HCT116 (cell line): ENCODE data around the gene SLAMF7. TPM values are rescaled to one million over a fixed set of nuclear protein-coding genes. Genes with fewer than 3 reads are reported as not detected.

Experiments
- ATAC-seq: fragments of 200-7000 bp; cut with Tn5 transposase; 2 replicates; pipeline ENCODE4 v1.9.1; 2020; ENCODE audit warnings: mild to moderate bottlenecking, moderate library complexity
- BruUV-seq: library from RNA; stranded (reverse); fragments of 400-500 nt; replicated peaks from 2 replicates; lab custom pipeline; 2021; lab: Mats Ljungman, UMichigan
- CTCF ChIA-PET: fragments of 300-600 bp; sonication (Branson Sonifier 250); formaldehyde crosslinking; loops from one replicate; lab custom pipeline; 2021; ENCODE audit warnings: antibody characterized with exemption; lab: Charles Lee
- POLR2A ChIA-PET: fragments of 300-600, 350-600 bp; sonication (Branson Sonifier 250); formaldehyde crosslinking; loops from one replicate; lab custom pipeline; 2021; ENCODE audit warnings: antibody characterized with exemption; lab: Charles Lee
- RAD21 ChIA-PET, 2 experiments: fragments of 300-600 bp; sonication (Branson Sonifier 250); formaldehyde crosslinking; loops; one replicate each; lab custom pipeline; 2023; ENCODE audit warnings: low total read pairs in 2 of 2; ENCODE audit not compliant: uncharacterized antibody in 2 of 2, unreplicated experiment in 2 of 2, low non-redundant PET in 1 of 2; lab: Charles Lee
- DNase-seq: peaks from one replicate; pipeline ENCODE4 v3.0.0-alpha.2; 2010; ENCODE audit warnings: low read depth, low spot score
- H2AFZ ChIP-seq: fragments of 200-600 bp; shearing (Covaris generic), sonication (generic); 2 replicates; pipeline ENCODE4 v1.6.1; 2017; ENCODE audit warnings: low read depth, mixed run types, mixed read lengths, antibody characterized with exemption, low read length; ENCODE audit not compliant: poor library complexity, severe bottlenecking
- H3K27ac ChIP-seq: 2 replicates; pipeline ENCODE4 v1.5.1; 2012; ENCODE audit warnings: low read depth, low read length
- H3K27me3 ChIP-seq: fragments of 200-600 bp; sonication (generic); 2 replicates; pipeline ENCODE4 v1.6.1; 2016; ENCODE audit warnings: mixed run types, low read length, mixed read lengths; ENCODE audit not compliant: insufficient read depth
- H3K36me3 ChIP-seq, 2 experiments: fragments of 200-500 bp in 1 of 2; fragments of 200-600 bp in 1 of 2; sonication (Bioruptor generic) in 1 of 2; sonication (generic) in 1 of 2; 2 replicates each; pipeline versions ENCODE4 v1.5.1 to v1.6.1; 2014 to 2016; ENCODE audit warnings: low read length in 2 of 2, inconsistent platforms in 1 of 2, mixed read lengths in 1 of 2, mixed run types in 1 of 2; ENCODE audit not compliant: insufficient read depth in 2 of 2, control insufficient read depth in 1 of 2
- H3K4me1 ChIP-seq, 2 experiments: fragments of 200-600 bp in 1 of 2; sonication (generic) in 1 of 2; 2 replicates each; pipeline versions ENCODE4 v1.5.1 to v1.6.1; 2012 to 2017; ENCODE audit warnings: low read length in 2 of 2, inconsistent platforms in 1 of 2, mild to moderate bottlenecking in 1 of 2, mixed read lengths in 1 of 2, mixed run types in 1 of 2, moderate library complexity in 1 of 2; ENCODE audit not compliant: insufficient read depth in 2 of 2, control insufficient read depth in 1 of 2
- H3K4me2 ChIP-seq: fragments of 200-600 bp; sonication (generic); 2 replicates; pipeline ENCODE4 v1.6.1; 2017; ENCODE audit warnings: mixed run types, low read length, mixed read lengths
- H3K4me3 ChIP-seq, 2 experiments: fragments of 200-600 bp in 1 of 2; sonication (generic) in 1 of 2; replicated peaks in 1 of 2; 2 replicates each; pipeline ENCODE4 v1.5.1; 2011 to 2016; ENCODE audit warnings: low read length in 2 of 2, control low read depth in 1 of 2, low read depth in 1 of 2, mild to moderate bottlenecking in 1 of 2, mixed read lengths in 1 of 2, mixed run types in 1 of 2
- H3K79me2 ChIP-seq: fragments of 200-600 bp; sonication (generic); 2 replicates; pipeline ENCODE4 v1.6.1; 2017; ENCODE audit warnings: mild to moderate bottlenecking, mixed run types, low read length, moderate library complexity, mixed read lengths; ENCODE audit not compliant: insufficient read depth
- H3K9ac ChIP-seq: fragments of 200-600 bp; sonication (generic); 2 replicates; pipeline ENCODE4 v1.6.1; 2016; ENCODE audit warnings: low read length, mixed read lengths
- H3K9me2 ChIP-seq: fragments of 200-600 bp; sonication (generic), shearing (Covaris generic); 2 replicates; pipeline ENCODE4 v1.6.1; 2017; ENCODE audit warnings: mixed run types, mild to moderate bottlenecking, moderate library complexity; ENCODE audit not compliant: insufficient read depth
- H3K9me3 ChIP-seq, 2 experiments: fragments of 200-500 bp in 1 of 2; fragments of 200-600 bp in 1 of 2; sonication (Bioruptor generic) in 1 of 2; sonication (generic) in 1 of 2; 2 replicates each; pipeline ENCODE4 v1.6.1; 2014 to 2017; ENCODE audit warnings: low read length in 2 of 2, mixed read lengths in 2 of 2, inconsistent platforms in 1 of 2, low read depth in 1 of 2, mild to moderate bottlenecking in 1 of 2, mixed run types in 1 of 2, moderate library complexity in 1 of 2; ENCODE audit not compliant: control insufficient read depth in 1 of 2, insufficient read depth in 1 of 2
- H4K20me1 ChIP-seq: fragments of 200-600 bp; sonication (generic), shearing (Covaris generic); 2 replicates; pipeline ENCODE4 v1.6.1; 2017; ENCODE audit warnings: mixed run types, mild to moderate bottlenecking, moderate library complexity; ENCODE audit not compliant: insufficient read depth
- CBX3 ChIP-seq: IDR thresholded peaks from 2 replicates; pipeline ENCODE4 v1.6.1; 2012; ENCODE audit warnings: low read depth
- EGR1 ChIP-seq: IDR thresholded peaks from 2 replicates; pipeline ENCODE4 v1.6.1; 2012; ENCODE audit warnings: low read depth
- EZH2 ChIP-seq: fragments of 200-600 bp; sonication (generic); IDR thresholded peaks from 2 replicates; pipeline ENCODE4 v1.6.1; 2017; ENCODE audit warnings: antibody characterized with exemption, mixed run types
- EZH2phosphoT487 ChIP-seq: fragments of 200-600 bp; IDR thresholded peaks from 2 replicates; pipeline ENCODE4 v1.6.1; 2018; ENCODE audit warnings: antibody characterized with exemption, borderline replicate concordance
- FOSL1 ChIP-seq: IDR thresholded peaks from 2 replicates; pipeline ENCODE4 v1.6.1; 2012; ENCODE audit warnings: low read depth
- JUND ChIP-seq: IDR thresholded peaks from 2 replicates; pipeline ENCODE4 v1.6.1; 2012
- POLR2A ChIP-seq: IDR thresholded peaks from 2 replicates; pipeline ENCODE4 v1.7.0; 2011; ENCODE audit warnings: borderline replicate concordance; ENCODE audit not compliant: insufficient read depth, insufficient read length; ENCODE audit errors: extremely low read depth
- POLR2AphosphoS5 ChIP-seq: IDR thresholded peaks from 2 replicates; pipeline ENCODE4 v1.6.1; 2011; ENCODE audit warnings: mild to moderate bottlenecking, low read depth, low read length, moderate library complexity
- RAD21 ChIP-seq: IDR thresholded peaks from 2 replicates; pipeline ENCODE4 v1.6.1; 2012; ENCODE audit warnings: low read depth, mild to moderate bottlenecking
- SIN3A ChIP-seq: IDR thresholded peaks from 2 replicates; pipeline ENCODE4 v1.6.1; 2012; ENCODE audit warnings: low read depth
- SP1 ChIP-seq: IDR thresholded peaks from 2 replicates; pipeline ENCODE4 v1.6.1; 2012; ENCODE audit warnings: low read depth
- TCF7L2 ChIP-seq: IDR thresholded peaks from 2 replicates; pipeline ENCODE4 v1.7.0; 2011; ENCODE audit warnings: borderline replicate concordance, inconsistent platforms; ENCODE audit not compliant: insufficient read depth, insufficient read length; ENCODE audit errors: extremely low read depth
- YY1 ChIP-seq: IDR thresholded peaks from 2 replicates; pipeline ENCODE4 v1.6.1; 2011; ENCODE audit warnings: low read length, low read depth, moderate library complexity, mild to moderate bottlenecking; ENCODE audit not compliant: insufficient replicate concordance; ENCODE audit errors: extremely low read depth
- ZFX ChIP-seq: fragments of 450-650 bp; IDR thresholded peaks from 2 replicates; pipeline ENCODE4 v1.6.1; 2017
- ZNF274 ChIP-seq: fragments of 200-500 bp; sonication (Bioruptor generic); IDR thresholded peaks from 2 replicates; pipeline ENCODE4 v1.6.1; 2014; ENCODE audit warnings: mild to moderate bottlenecking, low read depth, low read length, inconsistent platforms
- intact Hi-C: fragments of 100-400 bp; cut with micrococcal nuclease; formaldehyde crosslinking; loops from 2 replicates; pipeline ENCODE4 v1.10.0; 2022
- total RNA-seq: library from RNA; stranded (reverse); gene quantifications from one replicate; pipeline ENCODE4 v1.2.1, GENCODE V29; 2021; ENCODE audit not compliant: unreplicated experiment
- TF ChIP-seq, protein P1 (sequence below): IDR thresholded peaks from 2 replicates; pipeline ENCODE4 v1.6.1; 2012
- TF ChIP-seq, protein P2 (sequence below): IDR thresholded peaks from 2 replicates; pipeline ENCODE4 v1.6.1; 2012; ENCODE audit warnings: low read depth
- TF ChIP-seq, protein P3 (sequence below): IDR thresholded peaks from 2 replicates; pipeline ENCODE4 v1.6.1; 2012
- TF ChIP-seq, protein P4 (sequence below), 3 experiments: fragments of 200-600 bp in 1 of 3; sonication (generic) in 1 of 3; IDR thresholded peaks in 2 of 3; conservative IDR thresholded peaks in 1 of 3; 2 replicates each; pipeline ENCODE4 v1.5.1; 2012 to 2017; ENCODE audit warnings: low read depth in 2 of 3, low read length in 2 of 3, antibody characterized with exemption in 1 of 3, borderline replicate concordance in 1 of 3, control low read depth in 1 of 3, mild to moderate bottlenecking in 1 of 3, mixed read lengths in 1 of 3, mixed run types in 1 of 3, moderate library complexity in 1 of 3; ENCODE audit not compliant: insufficient read depth in 1 of 3
- TF ChIP-seq, protein P5 (sequence below): IDR thresholded peaks from 2 replicates; pipeline ENCODE4 v1.6.1; 2011; ENCODE audit warnings: mild to moderate bottlenecking, low read length, moderate library complexity; ENCODE audit not compliant: insufficient replicate concordance; ENCODE audit errors: extremely low read depth

SLAMF7 gene
- total RNA-seq, 1 experiment from 2014 or later: 0.34 TPM

DNA sequence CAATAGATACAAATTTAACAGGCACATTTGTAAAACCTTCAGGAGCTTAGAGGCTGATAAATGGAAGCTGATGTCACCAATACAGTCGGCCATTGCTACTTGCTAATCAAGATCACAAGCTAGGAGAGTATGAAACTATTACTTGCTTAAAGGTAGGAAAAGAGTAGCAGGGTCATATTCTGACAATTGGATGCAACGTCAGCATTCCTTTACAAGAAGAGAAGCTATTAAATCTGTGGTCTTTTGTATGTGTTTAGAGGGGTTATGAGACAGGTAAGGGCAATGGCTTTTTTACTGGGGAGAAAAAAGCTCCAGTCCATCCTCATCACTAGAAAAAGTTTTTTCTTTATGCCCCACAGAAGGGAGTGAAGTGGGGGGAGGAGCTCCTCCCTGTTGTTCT lies 15.7 kb upstream of the SLAMF7 start:
- ChIA-PET RAD21 (no interaction called here), POLR2A (no interaction called here), CTCF (interaction anchor here (0.9 kb wide), 1 partner anchor 228 kb away, joined by 3 read pairs; no protein-coding TSS in a partner anchor)
- TF ChIP-seq SP1 (no peak), POLR2AphosphoS5 (no peak), RAD21 (no peak), YY1 (no peak), CBX3 (no peak), FOSL1 (no peak), POLR2A (no peak), EZH2phosphoT487 (no peak), ZFX (no peak), SIN3A (no peak), TCF7L2 (no peak), EZH2 (no peak), EGR1 (no peak), ZNF274 (no peak), JUND (no peak)
- TF ChIP-seq, protein P1, sequence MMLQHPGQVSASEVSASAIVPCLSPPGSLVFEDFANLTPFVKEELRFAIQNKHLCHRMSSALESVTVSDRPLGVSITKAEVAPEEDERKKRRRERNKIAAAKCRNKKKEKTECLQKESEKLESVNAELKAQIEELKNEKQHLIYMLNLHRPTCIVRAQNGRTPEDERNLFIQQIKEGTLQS: no peak
- TF ChIP-seq, protein P2, sequence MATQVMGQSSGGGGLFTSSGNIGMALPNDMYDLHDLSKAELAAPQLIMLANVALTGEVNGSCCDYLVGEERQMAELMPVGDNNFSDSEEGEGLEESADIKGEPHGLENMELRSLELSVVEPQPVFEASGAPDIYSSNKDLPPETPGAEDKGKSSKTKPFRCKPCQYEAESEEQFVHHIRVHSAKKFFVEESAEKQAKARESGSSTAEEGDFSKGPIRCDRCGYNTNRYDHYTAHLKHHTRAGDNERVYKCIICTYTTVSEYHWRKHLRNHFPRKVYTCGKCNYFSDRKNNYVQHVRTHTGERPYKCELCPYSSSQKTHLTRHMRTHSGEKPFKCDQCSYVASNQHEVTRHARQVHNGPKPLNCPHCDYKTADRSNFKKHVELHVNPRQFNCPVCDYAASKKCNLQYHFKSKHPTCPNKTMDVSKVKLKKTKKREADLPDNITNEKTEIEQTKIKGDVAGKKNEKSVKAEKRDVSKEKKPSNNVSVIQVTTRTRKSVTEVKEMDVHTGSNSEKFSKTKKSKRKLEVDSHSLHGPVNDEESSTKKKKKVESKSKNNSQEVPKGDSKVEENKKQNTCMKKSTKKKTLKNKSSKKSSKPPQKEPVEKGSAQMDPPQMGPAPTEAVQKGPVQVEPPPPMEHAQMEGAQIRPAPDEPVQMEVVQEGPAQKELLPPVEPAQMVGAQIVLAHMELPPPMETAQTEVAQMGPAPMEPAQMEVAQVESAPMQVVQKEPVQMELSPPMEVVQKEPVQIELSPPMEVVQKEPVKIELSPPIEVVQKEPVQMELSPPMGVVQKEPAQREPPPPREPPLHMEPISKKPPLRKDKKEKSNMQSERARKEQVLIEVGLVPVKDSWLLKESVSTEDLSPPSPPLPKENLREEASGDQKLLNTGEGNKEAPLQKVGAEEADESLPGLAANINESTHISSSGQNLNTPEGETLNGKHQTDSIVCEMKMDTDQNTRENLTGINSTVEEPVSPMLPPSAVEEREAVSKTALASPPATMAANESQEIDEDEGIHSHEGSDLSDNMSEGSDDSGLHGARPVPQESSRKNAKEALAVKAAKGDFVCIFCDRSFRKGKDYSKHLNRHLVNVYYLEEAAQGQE: no peak
- TF ChIP-seq, protein P3, sequence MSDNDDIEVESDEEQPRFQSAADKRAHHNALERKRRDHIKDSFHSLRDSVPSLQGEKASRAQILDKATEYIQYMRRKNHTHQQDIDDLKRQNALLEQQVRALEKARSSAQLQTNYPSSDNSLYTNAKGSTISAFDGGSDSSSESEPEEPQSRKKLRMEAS: no peak
- TF ChIP-seq, protein P4, sequence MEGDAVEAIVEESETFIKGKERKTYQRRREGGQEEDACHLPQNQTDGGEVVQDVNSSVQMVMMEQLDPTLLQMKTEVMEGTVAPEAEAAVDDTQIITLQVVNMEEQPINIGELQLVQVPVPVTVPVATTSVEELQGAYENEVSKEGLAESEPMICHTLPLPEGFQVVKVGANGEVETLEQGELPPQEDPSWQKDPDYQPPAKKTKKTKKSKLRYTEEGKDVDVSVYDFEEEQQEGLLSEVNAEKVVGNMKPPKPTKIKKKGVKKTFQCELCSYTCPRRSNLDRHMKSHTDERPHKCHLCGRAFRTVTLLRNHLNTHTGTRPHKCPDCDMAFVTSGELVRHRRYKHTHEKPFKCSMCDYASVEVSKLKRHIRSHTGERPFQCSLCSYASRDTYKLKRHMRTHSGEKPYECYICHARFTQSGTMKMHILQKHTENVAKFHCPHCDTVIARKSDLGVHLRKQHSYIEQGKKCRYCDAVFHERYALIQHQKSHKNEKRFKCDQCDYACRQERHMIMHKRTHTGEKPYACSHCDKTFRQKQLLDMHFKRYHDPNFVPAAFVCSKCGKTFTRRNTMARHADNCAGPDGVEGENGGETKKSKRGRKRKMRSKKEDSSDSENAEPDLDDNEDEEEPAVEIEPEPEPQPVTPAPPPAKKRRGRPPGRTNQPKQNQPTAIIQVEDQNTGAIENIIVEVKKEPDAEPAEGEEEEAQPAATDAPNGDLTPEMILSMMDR (IDR thresholded peaks at IDR 0.05 in 2 of 3, conservative IDR thresholded peaks at IDR 0.05 in 1 of 3; ENCODE audit: borderline replicate concordance in 1 of 3, insufficient read depth in 1 of 3, low read depth in 2 of 3, low read length in 2 of 3): no peak
- TF ChIP-seq, protein P5, sequence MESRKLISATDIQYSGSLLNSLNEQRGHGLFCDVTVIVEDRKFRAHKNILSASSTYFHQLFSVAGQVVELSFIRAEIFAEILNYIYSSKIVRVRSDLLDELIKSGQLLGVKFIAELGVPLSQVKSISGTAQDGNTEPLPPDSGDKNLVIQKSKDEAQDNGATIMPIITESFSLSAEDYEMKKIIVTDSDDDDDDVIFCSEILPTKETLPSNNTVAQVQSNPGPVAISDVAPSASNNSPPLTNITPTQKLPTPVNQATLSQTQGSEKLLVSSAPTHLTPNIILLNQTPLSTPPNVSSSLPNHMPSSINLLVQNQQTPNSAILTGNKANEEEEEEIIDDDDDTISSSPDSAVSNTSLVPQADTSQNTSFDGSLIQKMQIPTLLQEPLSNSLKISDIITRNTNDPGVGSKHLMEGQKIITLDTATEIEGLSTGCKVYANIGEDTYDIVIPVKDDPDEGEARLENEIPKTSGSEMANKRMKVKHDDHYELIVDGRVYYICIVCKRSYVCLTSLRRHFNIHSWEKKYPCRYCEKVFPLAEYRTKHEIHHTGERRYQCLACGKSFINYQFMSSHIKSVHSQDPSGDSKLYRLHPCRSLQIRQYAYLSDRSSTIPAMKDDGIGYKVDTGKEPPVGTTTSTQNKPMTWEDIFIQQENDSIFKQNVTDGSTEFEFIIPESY: no peak
- intact Hi-C loops: loop anchor here (10.0 kb wide), 1 partner anchor 421 kb away; no protein-coding TSS in a partner anchor
- H4K20me1 ChIP-seq: no peaks in the 10 kb centered on the region
- H3K27me3 ChIP-seq: no peaks in the 10 kb centered on the region
- H3K79me2 ChIP-seq: no peaks in the 10 kb centered on the region
- no peaks in the 10 kb centered on the region for H3K9me3 ChIP-seq
- H3K4me2 ChIP-seq: no peak overlapping the region
- ATAC-seq: no peak
- no peak for DNase-seq
- H2AFZ ChIP-seq: no peak overlapping the region
- no peak overlapping the region for H3K9ac ChIP-seq
- BruUV-seq: no TSS peak
- no peak overlapping the region for H3K27ac ChIP-seq
- no peak overlapping the region for H3K4me3 ChIP-seq
- H3K4me1 ChIP-seq: peaks cover 6 to 14% of the 10 kb centered on the region in 2 experiments; a peak in 3 of 4 replicates
- no peaks in the 10 kb centered on the region for H3K36me3 ChIP-seq
- H3K9me2 ChIP-seq: no peaks in the 10 kb centered on the region
